GM23338 (cell line): ENCODE data around the gene HOXA9. TPM values are rescaled to one million over a fixed set of nuclear protein-coding genes. Genes with fewer than 3 reads are reported as not detected.

Experiments
- ATAC-seq: fragments of 200-7000 bp; cut with Tn5 transposase; 3 replicates; pipeline ENCODE4 v1.9.1; 2020
- DNase-seq: peaks from one replicate; pipeline ENCODE4 v3.0.0-alpha.2; 2015; ENCODE audit warnings: low spot score
- H2AFZ ChIP-seq: fragments of 200-600 bp; sonication (generic); 2 replicates; pipeline ENCODE4 v1.8.0; 2016; ENCODE audit warnings: antibody characterized with exemption, mild to moderate bottlenecking, moderate library complexity
- H3F3A ChIP-seq: fragments of 200-600 bp; sonication (generic); replicated peaks from 2 replicates; pipeline ENCODE4 v1.8.0; 2017; ENCODE audit warnings: antibody characterized with exemption, mixed run types, low read depth
- H3K27ac ChIP-seq: fragments of 200-600 bp; sonication (generic); 2 replicates; pipeline ENCODE4 v1.6.1; 2016; ENCODE audit warnings: low read depth
- H3K27me3 ChIP-seq: fragments of 200-600 bp; sonication (generic); 2 replicates; pipeline ENCODE4 v1.8.0; 2016; ENCODE audit warnings: mild to moderate bottlenecking, mixed run types, moderate library complexity; ENCODE audit not compliant: insufficient read depth
- H3K36me3 ChIP-seq: fragments of 200-600 bp; sonication (generic); 2 replicates; pipeline ENCODE4 v1.8.0; 2016; ENCODE audit warnings: mild to moderate bottlenecking; ENCODE audit not compliant: insufficient read depth
- H3K4me1 ChIP-seq: fragments of 200-600 bp; sonication (generic); 2 replicates; pipeline ENCODE4 v1.8.0; 2016; ENCODE audit warnings: mild to moderate bottlenecking, moderate library complexity; ENCODE audit not compliant: insufficient read depth
- H3K4me2 ChIP-seq: fragments of 200-600 bp; sonication (generic); 2 replicates; pipeline ENCODE4 v1.7.1; 2017; ENCODE audit warnings: mixed run types
- H3K4me3 ChIP-seq: fragments of 200-600 bp; sonication (generic); 2 replicates; pipeline ENCODE4 v1.6.1; 2016; ENCODE audit warnings: mixed run types
- H3K79me2 ChIP-seq: fragments of 200-600 bp; sonication (generic); replicated peaks from 2 replicates; pipeline ENCODE4 v1.8.0; 2017; ENCODE audit warnings: mild to moderate bottlenecking; ENCODE audit not compliant: insufficient read depth
- H3K9me2 ChIP-seq: fragments of 200-600 bp; sonication (generic); 2 replicates; pipeline ENCODE4 v1.8.0; 2017; ENCODE audit not compliant: insufficient read depth
- H4K20me1 ChIP-seq: fragments of 200-600 bp; sonication (generic); replicated peaks from 2 replicates; pipeline ENCODE4 v1.8.0; 2017; ENCODE audit warnings: mild to moderate bottlenecking; ENCODE audit not compliant: insufficient read depth
- H3K27ac Mint-ChIP-seq: 2 replicates; pipeline ENCODE4 v1.8.0; 2020; ENCODE audit warnings: inconsistent platforms, mild to moderate bottlenecking, moderate library complexity, mixed read lengths
- H3K27me3 Mint-ChIP-seq: 3 replicates; pipeline ENCODE4 v1.8.0; 2022; ENCODE audit warnings: low read depth, mild to moderate bottlenecking, moderate library complexity, mixed read lengths, inconsistent platforms; ENCODE audit not compliant: insufficient read depth, poor library complexity
- H3K36me3 Mint-ChIP-seq: 3 replicates; pipeline ENCODE4 v1.8.0; 2021; ENCODE audit warnings: low read depth, mild to moderate bottlenecking, inconsistent platforms, moderate library complexity, mixed read lengths
- H3K4me1 Mint-ChIP-seq: 3 replicates; pipeline ENCODE4 v1.8.0; 2020; ENCODE audit warnings: mild to moderate bottlenecking, inconsistent platforms, mixed read lengths
- H3K4me3 Mint-ChIP-seq: 3 replicates; pipeline ENCODE4 v1.8.0; 2021; ENCODE audit warnings: moderate library complexity, mild to moderate bottlenecking, inconsistent platforms, mixed read lengths
- H3K9me3 Mint-ChIP-seq: 3 replicates; pipeline ENCODE4 v1.8.0; 2020; ENCODE audit warnings: moderate library complexity, mild to moderate bottlenecking, inconsistent platforms, mixed read lengths
- EZH2 ChIP-seq: fragments of 200-600 bp; sonication (generic); IDR thresholded peaks from one replicate; pipeline ENCODE4 v1.8.0; 2017; ENCODE audit warnings: antibody characterized with exemption, mild to moderate bottlenecking, low read depth; ENCODE audit not compliant: unreplicated experiment
- JUNB ChIP-seq: IDR thresholded peaks from one replicate; pipeline ENCODE4 v1.6.1; 2016; ENCODE audit warnings: antibody characterized with exemption; ENCODE audit not compliant: unreplicated experiment
- NANOG ChIP-seq: IDR thresholded peaks from 2 replicates; pipeline ENCODE4 v1.6.1; 2016; ENCODE audit warnings: antibody characterized with exemption, borderline replicate concordance
- ZNF462 ChIP-seq: fragments of 250-450 bp; sonication (Bioruptor Pico); IDR thresholded peaks from 2 replicates; pipeline ENCODE4 v1.5.0; 2020; ENCODE audit warnings: mild to moderate bottlenecking, moderate library complexity
- polyA plus RNA-seq: library from polyadenylated mRNA; unstranded; fragments of >200 nt; fragmentation: Nextera tagmentation; extraction: Ambion mirVana; gene quantifications from 2 replicates; pipeline ENCODE4 v1.2.1, GENCODE V29; 2016
- total RNA-seq: library from RNA; depleted of rRNA; stranded (reverse); fragments of >200 nt; shearing (Covaris generic); gene quantifications from 2 replicates; pipeline ENCODE4 v1.2.3, GENCODE V29; 2014

HOXA9 gene
- total and polyA plus RNA-seq, 2 experiments from 2014 or later, result not detected

GRCh38 chr7:27194686-27195379 lies 29.5 kb upstream of the HOXA9 start (continued):
- TF ChIP-seq ZNF462, result no peak
- no peak for TF ChIP-seq JUNB

- no peak overlapping the region for H2AFZ ChIP-seq
- Mint-ChIP-seq H3K4me3 (no peak overlapping the region), H3K4me1 (peaks cover 12% of the 10 kb centered on the region), H3K36me3 (no peaks in the 10 kb centered on the region), H3K27me3 (peaks cover 95% of the 10 kb centered on the region), H3K9me3 (no peaks in the 10 kb centered on the region), H3K27ac (no peak overlapping the region)
- peaks cover 33% of the 10 kb centered on the region for H4K20me1 ChIP-seq
- H3K27ac ChIP-seq, result no peak overlapping the region
- no peaks in the 10 kb centered on the region for H3K36me3 ChIP-seq
- TF ChIP-seq ZNF462, result no peak
- TF ChIP-seq JUNB, result no peak
- TF ChIP-seq NANOG, result no peak
- TF ChIP-seq EZH2, result peak; percentile 5
- no peak overlapping the region for H3K4me2 ChIP-seq
- ATAC-seq (no peak), DNase-seq (no peak)
- no peaks in the 10 kb centered on the region for H3K9me2 ChIP-seq
- peaks cover 32% of the 10 kb centered on the region for H3F3A ChIP-seq
- peaks cover 100% of the 10 kb centered on the region for H3K27me3 ChIP-seq
- no peak overlapping the region for H3K4me3 ChIP-seq
- peaks cover 26% of the 10 kb centered on the region for H3K4me1 ChIP-seq
- H3K79me2 ChIP-seq, result no peaks in the 10 kb centered on the region
These were observed 28.6 kb upstream of the HOXA9 start for GRCh38 chr7:27194002-27194352.
